Measurements from ENCODE around the gene FN3KRP. TPM values are rescaled to one million over a fixed set of nuclear protein-coding genes. Genes with fewer than 3 reads are reported as not detected.

Gene FN3KRP
- total RNA-seq, 1 donor, result 18.7 TPM

- no peak for DNase-seq (ENCODE audit: low read depth)
- TF ChIP-seq CTCF (IDR thresholded peaks at IDR 0.05; ENCODE audit: insufficient read depth, low read length), result no peak
- H3K4me3 ChIP-seq (ENCODE audit: low read depth, low read length), result no peak overlapping the region
Observed at GRCh38 chr17:82674656-82675475, 41.6 kb upstream of the FN3KRP start.

- no peak for DNase-seq (ENCODE audit: low read depth)
- no peak overlapping the region for H3K4me3 ChIP-seq (ENCODE audit: low read depth, low read length)
- TF ChIP-seq CTCF (IDR thresholded peaks at IDR 0.05; ENCODE audit: insufficient read depth, low read length), result no peak
Observed at GRCh38 chr17:82675476-82676245, 40.8 kb upstream of the FN3KRP start.

- no peak for DNase-seq (ENCODE audit: low read depth)
- no peak for TF ChIP-seq CTCF (IDR thresholded peaks at IDR 0.05; ENCODE audit: insufficient read depth, low read length)
Observed at GRCh38 chr17:82677353-82677925, 39.1 kb upstream of the FN3KRP start.

GRCh38 chr17:82678265-82678891 lies 38.1 kb upstream of the FN3KRP start:
- TF ChIP-seq CTCF (IDR thresholded peaks at IDR 0.05; ENCODE audit: insufficient read depth, low read length), result no peak
- no peak for DNase-seq (ENCODE audit: low read depth)
- no peak overlapping the region for H3K4me3 ChIP-seq (ENCODE audit: low read depth, low read length)

More at GRCh38 chr17:82677353-82677925, 39.1 kb upstream of the FN3KRP start:
- H3K4me3 ChIP-seq (ENCODE audit: low read depth, low read length), result no peak overlapping the region

- no peak overlapping the region for H3K4me3 ChIP-seq (ENCODE audit: low read depth, low read length)
- TF ChIP-seq CTCF (IDR thresholded peaks at IDR 0.05; ENCODE audit: insufficient read depth, low read length), result no peak
- DNase-seq (ENCODE audit: low read depth), result no peak
Observed at GRCh38 chr17:82679586-82680465, 36.7 kb upstream of the FN3KRP start.

GRCh38 chr17:82681547-82681946 lies 35.0 kb upstream of the FN3KRP start:
- no peak for TF ChIP-seq CTCF (IDR thresholded peaks at IDR 0.05; ENCODE audit: insufficient read depth, low read length)
- H3K4me3 ChIP-seq (ENCODE audit: low read depth, low read length), result no peak overlapping the region
- DNase-seq (ENCODE audit: low read depth), result no peak

Measured in fibroblast of the aortic adventitia (primary cell).